ENCODE measurements around the gene HLX. TPM values are rescaled to one million over a fixed set of nuclear protein-coding genes. Genes with fewer than 3 reads are reported as not detected.

The HLX gene
- total and polyA plus RNA-seq, 9 of the 15 experiments (the other 6 are each of a cell fraction or from before 2014, with no cell fraction given), result 0.10 to 3.0 (median 1.6) TPM

DNA sequence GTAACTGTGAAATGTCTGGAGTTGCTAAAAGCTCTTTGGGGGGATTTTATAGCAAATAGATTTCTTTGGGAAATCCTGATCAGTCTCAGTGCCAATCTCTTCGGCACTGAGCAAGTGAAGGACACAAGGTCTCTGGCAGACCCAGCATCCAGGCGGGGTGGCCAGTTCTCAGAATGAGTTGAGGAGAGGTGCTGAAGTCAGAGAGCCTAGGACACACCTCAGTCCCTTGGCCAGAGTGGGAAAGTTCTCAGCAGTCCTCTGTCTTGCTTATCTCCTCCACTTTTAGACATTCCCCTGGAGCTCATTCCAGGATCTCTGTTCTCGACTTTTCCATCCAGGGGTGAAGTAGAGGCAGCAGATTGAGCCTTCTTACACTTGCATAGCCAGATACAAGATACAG is 6.7 kb downstream of the HLX start:
- BruUV-seq (replicated peaks), result no TSS peak
- Histone ChIP-seq H3K4me2 (ENCODE audit: insufficient read depth, low read length) (no peak overlapping the region), H3K9ac (ENCODE audit: insufficient read depth in 1 of 2, low read depth in 2 of 2, low read length in 2 of 2) (no peak overlapping the region), H3K27me3 (ENCODE audit: control insufficient read depth in 2 of 2, insufficient read depth in 2 of 2, low read length in 2 of 2) (peaks cover 20 to 76% of the 10 kb centered on the region in 2 experiments; a peak in 4 of 5 replicates), H3K9me1 (ENCODE audit: control insufficient read depth, insufficient read depth, low read length) (no peaks in the 10 kb centered on the region), H3K36me3 (ENCODE audit: control insufficient read depth, insufficient read depth, low read length) (no peaks in the 10 kb centered on the region), H3K27ac (ENCODE audit: extremely low read depth, low read depth, low read length) (no peak overlapping the region), H3K79me2 (ENCODE audit: control insufficient read depth, insufficient read depth, low read length) (no peaks in the 10 kb centered on the region), H3K4me1 (replicated peaks in 1 of 2; ENCODE audit: control insufficient read depth in 2 of 2, insufficient read depth in 2 of 2, low read length in 2 of 2) (peaks cover 0 to 20% of the 10 kb centered on the region in 2 experiments; a peak in 2 of 5 replicates), H2AFZ (ENCODE audit: low read depth, low read length) (no peak overlapping the region), H3K9me3 (replicated peaks; ENCODE audit: control insufficient read depth, insufficient read depth, low read depth, low read length) (no peaks in the 10 kb centered on the region), H4K20me1 (replicated peaks; ENCODE audit: control insufficient read depth, insufficient read depth, low read length) (no peaks in the 10 kb centered on the region), H3K4me3 (no peak overlapping the region)
- intact Hi-C loops (cut with micrococcal nuclease), result no loop called here
- POLR2A ChIA-PET, result interaction anchor here (1.4 kb wide), 1 partner anchor 29 kb away, joined by 4 read pairs; no protein-coding TSS in a partner anchor
- WGBS (ENCODE audit: insufficient coverage, low coverage, missing lambda C conversion rate), result 4% methylated on average over 3 of the region's 3 CpGs
- ATAC-seq (no peak), FAIRE-seq (no peak), DNase-seq (ENCODE audit: extremely low read depth in 1 of 4, low spot score in 3 of 4) (no peak)
- CTCF ChIA-PET (ENCODE audit: low intra/inter-chr PET ratio), result no interaction called here
- in situ Hi-C loops (cut with MboI), result no loop called here
- TF ChIP-seq MEIS2 (IDR thresholded peaks at IDR 0.05; ENCODE audit: partially characterized antibody) (no peak), KHSRP (IDR thresholded peaks at IDR 0.05) (no peak), PREB (CRISPR knock-in tag; IDR thresholded peaks at IDR 0.05) (no peak), EHMT2 (IDR thresholded peaks at IDR 0.05) (no peak), ZKSCAN8 (CRISPR knock-in tag; IDR thresholded peaks at IDR 0.05) (no peak), ZNF24 (IDR thresholded peaks at IDR 0.05) (no peak)

All from K562 (cell line).